Stimulated activated CD4-positive, alpha-beta T cell treated with anti-CD3 and anti-CD28 coated beads, Interleukin-1b, Interleukin-23, amount 100 ng/mL, for 1 hour (primary cell): ENCODE data around the gene CNGB1.
"Not testable (repeated sequence)": the region's sequence is repeated elsewhere in the genome, so short reads cannot be mapped to it uniquely, and the experiment has no call there.

Experiments used
- DNase-seq, 2 donors: peaks; one replicate each; pipeline ENCODE4 v3.0.0-alpha.2; 2020; ENCODE audit warnings: low read depth in 2 of 2

Gene CNGB1

GRCh38 chr16:57926041-57926440 lies 44.9 kb downstream of the CNGB1 start:
- no peak for DNase-seq

GRCh38 chr16:57925310-57925709 lies 45.6 kb downstream of the CNGB1 start:
- DNase-seq: no peak

GRCh38 chr16:57924514-57924913 lies 46.4 kb downstream of the CNGB1 start:
- DNase-seq: no peak

DNA sequence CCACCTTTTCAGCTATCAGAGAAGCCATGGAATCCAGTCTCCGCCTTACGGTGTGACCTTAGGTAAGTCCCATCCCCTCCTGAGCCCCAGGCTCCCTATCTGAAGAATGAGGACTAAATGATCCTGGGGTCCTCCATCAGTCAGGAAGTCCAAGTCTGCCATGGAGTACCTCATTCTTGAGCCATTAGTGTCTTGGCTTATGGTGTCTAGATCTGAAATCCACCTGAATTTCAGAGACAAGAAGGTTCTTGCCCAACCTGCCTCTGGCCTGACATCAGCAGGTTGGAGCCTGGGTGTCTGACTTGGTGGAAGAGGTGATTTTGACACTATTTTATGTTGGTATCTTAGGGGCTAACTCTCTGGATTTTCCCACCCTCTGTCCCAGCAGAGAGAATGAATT lies 47.1 kb downstream of the CNGB1 start:
- DNase-seq: no peak

DNA sequence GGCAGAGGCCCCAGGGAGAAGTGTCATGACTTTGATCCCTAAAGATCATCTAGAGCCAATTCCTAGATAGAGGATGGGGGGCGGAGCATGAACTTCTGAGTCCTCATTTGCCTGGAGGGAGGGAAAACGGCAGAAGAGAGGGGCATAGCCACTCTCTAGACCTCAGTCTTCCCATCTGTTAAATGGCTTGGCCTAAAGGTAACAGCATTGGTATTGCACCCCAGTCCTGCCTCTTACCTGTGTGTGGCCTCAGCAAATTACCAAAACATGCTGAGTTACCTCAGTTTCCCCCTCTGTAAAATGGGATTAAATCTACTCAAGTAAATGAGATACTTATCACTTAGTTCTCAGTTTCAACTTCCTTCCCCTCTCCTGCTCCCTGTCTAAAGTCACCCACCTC lies 47.5 kb downstream of the CNGB1 start:
- DNase-seq: no peak

DNA sequence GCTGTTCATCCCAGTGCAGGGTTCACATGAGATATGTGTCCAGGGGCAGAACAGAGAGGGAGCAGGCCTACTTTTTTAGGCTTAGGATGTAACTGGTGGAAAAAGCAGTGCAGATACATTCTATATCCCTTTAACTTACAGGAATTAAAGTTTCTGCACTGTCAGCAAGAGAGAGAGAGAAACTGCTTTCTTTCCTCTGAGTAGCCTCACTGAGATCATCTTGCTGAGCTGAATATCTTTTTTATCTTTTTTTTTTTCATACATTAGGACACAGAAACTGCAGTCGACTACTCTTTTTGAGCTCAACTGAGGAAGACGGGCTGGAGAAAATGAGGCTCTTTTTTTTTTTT lies 50.1 kb downstream of the CNGB1 start:
- DNase-seq: no peak

GRCh38 chr16:57920215-57920879 lies 50.6 kb downstream of the CNGB1 start:
- DNase-seq: no peak

GRCh38 chr16:57918994-57919393 lies 51.9 kb downstream of the CNGB1 start:
- DNase-seq: no peak

- no peak for DNase-seq
These were observed 52.5 kb downstream of the CNGB1 start for GRCh38 chr16:57918444-57918843.

GRCh38 chr16:57917929-57918328 lies 53.0 kb downstream of the CNGB1 start:
- DNase-seq: not testable (repeated sequence)

- DNase-seq: not testable (repeated sequence)
These were observed 53.4 kb downstream of the CNGB1 start for GRCh38 chr16:57917489-57917888.

DNA sequence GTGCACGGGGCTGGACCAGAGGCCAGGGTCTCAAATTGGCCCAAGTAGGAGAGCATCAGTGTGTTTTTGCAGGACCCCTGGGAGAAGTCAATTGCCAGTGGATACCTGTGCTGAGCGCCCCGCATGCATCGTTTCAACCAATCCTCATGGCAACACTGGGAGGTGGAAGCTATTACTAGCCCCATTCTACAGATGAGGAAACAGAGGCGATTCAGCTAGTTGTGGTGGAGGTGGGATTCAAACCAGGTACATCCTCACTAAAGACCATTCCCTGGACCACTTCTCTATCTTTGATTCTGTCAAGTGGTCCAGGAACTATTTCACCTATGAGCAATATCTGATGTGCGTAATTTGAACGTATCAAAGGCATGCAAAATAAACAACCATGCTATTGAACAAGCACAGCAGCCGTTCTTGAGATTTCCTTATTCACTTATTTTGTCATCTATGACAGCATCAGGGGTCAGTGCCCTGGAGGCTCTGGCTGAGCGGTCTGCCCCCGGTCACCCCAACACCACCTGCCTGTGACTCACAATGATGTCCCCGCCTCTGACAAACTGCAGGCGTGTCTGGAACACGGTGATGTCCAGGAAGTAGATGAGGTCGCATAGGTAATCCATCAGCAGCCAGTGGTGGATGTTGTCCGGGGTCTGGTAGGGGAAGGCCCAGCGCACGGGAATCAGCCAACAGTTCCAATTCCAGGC lies 54.0 kb downstream of the CNGB1 start:
- no peak for DNase-seq

DNA sequence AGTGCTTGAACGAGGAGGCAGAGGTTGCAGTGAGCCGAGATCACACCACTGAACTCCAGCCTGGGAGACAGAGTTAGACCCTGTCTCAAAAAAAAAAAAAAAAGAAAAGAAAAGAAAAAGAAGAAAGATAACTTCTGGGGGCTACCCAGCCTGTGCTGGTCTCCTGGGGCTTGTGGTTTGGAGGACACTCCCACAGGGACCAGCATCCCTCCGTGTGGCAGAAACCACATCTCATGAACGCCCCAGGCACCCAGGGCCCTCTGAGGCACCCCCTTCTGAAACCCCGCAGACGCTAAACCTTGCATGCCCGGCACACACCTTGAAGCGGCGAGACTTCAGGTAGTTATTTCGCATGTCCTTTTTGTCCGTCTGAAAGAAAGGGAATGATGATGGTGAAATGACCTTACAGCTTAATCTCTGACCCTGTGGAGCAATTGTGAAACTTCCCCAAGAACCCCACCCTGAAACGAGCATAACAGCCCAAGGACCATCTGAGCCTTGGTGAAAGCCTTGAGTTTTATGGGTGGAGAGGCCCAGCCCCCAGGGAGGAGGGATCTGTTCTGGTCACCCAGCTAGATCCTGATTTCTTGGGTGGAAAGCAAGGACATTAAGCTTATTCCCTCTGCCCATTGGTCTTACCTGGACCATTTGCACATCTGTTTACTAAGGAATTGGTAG lies 55.0 kb downstream of the CNGB1 start:
- no peak for DNase-seq

DNA sequence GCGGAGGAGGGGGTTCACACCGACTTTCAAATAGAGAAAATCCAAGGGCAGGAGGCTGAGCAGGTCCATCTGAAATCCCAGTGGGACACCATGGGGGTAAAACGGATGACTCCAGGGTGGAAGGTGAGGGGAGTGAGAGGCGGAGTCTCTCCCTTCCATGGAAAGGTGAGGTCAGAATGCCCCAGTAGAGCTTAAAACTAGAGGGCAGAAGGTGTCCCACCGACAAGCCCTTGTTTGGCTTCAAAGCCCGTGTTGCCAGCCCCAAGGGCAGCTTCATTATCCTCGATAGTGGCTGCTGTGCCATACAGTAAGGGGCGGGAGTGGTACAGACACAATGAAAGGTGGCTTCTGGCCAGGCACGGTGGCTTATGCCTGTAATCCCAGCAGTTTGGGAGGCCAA lies 55.7 kb downstream of the CNGB1 start:
- DNase-seq: no peak

GRCh38 chr16:57914244-57915173 lies 56.4 kb downstream of the CNGB1 start:
- DNase-seq: no peak

GRCh38 chr16:57912529-57913260 lies 58.2 kb downstream of the CNGB1 start:
- DNase-seq: no peak

DNA sequence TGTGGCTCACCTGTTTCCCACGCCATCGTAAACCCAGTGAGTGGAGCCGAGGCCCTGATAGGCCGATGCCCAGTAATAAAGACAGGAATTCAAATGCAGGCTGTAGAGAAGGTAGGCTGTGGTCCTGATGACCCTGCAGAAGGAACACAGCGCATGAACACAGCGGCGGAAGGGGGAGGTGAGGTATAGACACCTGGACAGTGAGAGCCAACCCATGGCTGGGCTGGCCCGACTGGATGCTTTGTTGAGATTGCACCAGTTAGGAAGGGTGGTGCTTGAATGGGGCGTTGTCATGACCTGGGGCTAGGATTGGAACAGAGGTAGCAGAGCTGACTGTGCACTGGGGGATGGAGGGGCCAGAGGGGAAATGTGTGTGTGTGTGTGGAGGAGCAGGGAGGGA lies 59.2 kb downstream of the CNGB1 start:
- no peak for DNase-seq

DNA sequence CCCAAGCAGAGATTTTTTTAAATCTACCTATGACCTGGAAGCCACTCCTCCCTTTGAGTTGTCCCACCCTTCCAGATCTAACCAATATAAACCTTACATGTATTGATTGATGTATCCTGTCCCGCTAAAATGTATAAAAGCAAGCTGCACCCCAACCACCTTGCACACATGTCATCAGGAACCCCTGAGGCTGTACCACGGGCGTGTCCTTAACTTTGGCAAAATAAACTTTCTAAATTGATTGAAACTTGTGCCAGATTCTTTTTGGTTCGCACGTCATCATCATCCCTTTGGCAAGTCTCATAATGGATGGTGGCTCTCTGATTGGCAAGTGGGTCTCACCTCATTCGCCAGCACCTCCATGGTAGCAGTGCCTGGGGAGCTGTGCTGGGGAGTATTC lies 60.2 kb downstream of the CNGB1 start:
- no peak for DNase-seq

- DNase-seq: no peak
These were observed 62.4 kb downstream of the CNGB1 start for GRCh38 chr16:57908409-57908987.

DNA sequence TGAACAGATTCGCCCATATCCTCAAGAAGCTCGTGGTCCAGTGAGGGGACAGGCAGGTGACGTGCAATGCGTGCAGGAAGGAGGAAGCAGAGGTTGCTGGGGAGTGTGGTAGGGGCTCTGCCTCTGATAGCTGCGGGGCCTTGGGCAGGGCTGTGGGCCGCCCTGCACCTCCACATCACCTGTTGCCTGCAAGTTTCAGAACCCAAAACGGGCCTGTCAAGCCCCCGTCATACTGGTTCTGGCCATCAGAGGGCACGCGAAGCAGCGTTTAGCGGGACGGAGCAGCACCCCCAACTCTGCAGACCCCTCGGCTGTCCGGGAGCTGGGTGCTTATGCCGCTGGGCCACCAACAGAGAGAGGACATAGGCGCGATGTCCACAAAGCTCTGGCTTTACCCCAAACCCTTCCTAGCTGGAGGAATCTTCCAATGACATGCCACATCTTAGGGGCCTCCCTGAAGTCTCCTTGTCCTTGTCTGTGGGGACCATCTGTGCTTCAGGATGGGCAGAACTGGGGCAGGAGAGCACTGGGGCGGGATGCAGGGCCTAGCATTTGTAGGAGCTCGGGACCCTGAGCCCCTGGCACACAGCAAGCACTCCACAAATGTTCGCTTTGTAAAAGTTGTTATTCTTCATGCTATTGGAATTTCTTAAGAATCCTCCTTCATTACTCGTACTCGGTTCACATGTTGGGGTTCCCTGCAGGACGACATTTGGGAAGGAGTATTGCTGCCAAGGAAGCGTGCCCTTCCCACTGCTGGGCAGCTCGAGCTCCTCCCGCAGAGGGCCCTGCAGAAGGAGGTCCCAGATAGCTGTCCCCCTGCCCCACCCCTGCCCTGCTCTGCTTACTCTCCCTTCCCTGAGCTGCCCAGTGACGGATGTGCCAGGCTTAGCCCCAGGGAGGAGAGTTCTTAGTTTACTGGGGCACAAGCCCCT lies 64.3 kb downstream of the CNGB1 start:
- DNase-seq: no peak
